H9 (cell line): Measurements from ENCODE around the gene RPS10. TPM values are rescaled to one million over a fixed set of nuclear protein-coding genes. Genes with fewer than 3 reads are reported as not detected.

ENCODE experiments used
- DNase-seq: peaks from one replicate; pipeline ENCODE4 v3.0.0-alpha.2; 2017
- H2AFZ ChIP-seq: one replicate; pipeline ENCODE4 v1.6.1; 2013; ENCODE audit warnings: mild to moderate bottlenecking, low read length, control low read depth, moderate library complexity
- H2AK5ac ChIP-seq: 2 replicates; pipeline ENCODE4 v1.6.1; 2013; ENCODE audit warnings: low read length, control low read depth, mixed read lengths; ENCODE audit not compliant: insufficient read length
- H2BK120ac ChIP-seq: one replicate; pipeline ENCODE4 v1.6.1; 2013; ENCODE audit warnings: low read depth, mild to moderate bottlenecking, low read length, control low read depth, inconsistent platforms; ENCODE audit not compliant: poor library complexity, severe bottlenecking
- H2BK12ac ChIP-seq: 2 replicates; pipeline ENCODE4 v1.6.1; 2013; ENCODE audit warnings: low read length, control low read depth, mixed read lengths, low read depth; ENCODE audit not compliant: insufficient read length
- H2BK15ac ChIP-seq: 2 replicates; pipeline ENCODE4 v1.6.1; 2013; ENCODE audit warnings: low read depth, low read length, control low read depth
- H2BK20ac ChIP-seq: one replicate; pipeline ENCODE4 v1.6.1; 2013; ENCODE audit warnings: low read depth, mild to moderate bottlenecking, low read length, control low read depth, inconsistent platforms; ENCODE audit not compliant: poor library complexity, severe bottlenecking
- H2BK5ac ChIP-seq: 2 replicates; pipeline ENCODE4 v1.6.1; 2013; ENCODE audit warnings: low read length, control low read depth, mixed read lengths; ENCODE audit not compliant: insufficient read length
- H3K14ac ChIP-seq: 2 replicates; pipeline ENCODE4 v1.6.1; 2013; ENCODE audit warnings: low read length, control low read depth; ENCODE audit not compliant: insufficient read depth
- H3K18ac ChIP-seq: 2 replicates; pipeline ENCODE4 v1.6.1; 2013; ENCODE audit warnings: low read depth, mild to moderate bottlenecking, mixed read lengths, low read length, control low read depth; ENCODE audit not compliant: insufficient read length
- H3K23ac ChIP-seq: 2 replicates; pipeline ENCODE4 v1.6.1; 2013; ENCODE audit warnings: low read length, control low read depth, mixed read lengths, low read depth; ENCODE audit not compliant: insufficient read length
- H3K23me2 ChIP-seq: 2 replicates; pipeline ENCODE4 v1.6.1; 2013; ENCODE audit warnings: low read depth, mild to moderate bottlenecking, mixed read lengths, low read length, control low read depth; ENCODE audit not compliant: insufficient read length, poor library complexity, severe bottlenecking
- H3K27ac ChIP-seq: 2 replicates; pipeline ENCODE4 v1.5.1; 2013; ENCODE audit warnings: low read length, control low read depth, mixed read lengths, low read depth; ENCODE audit not compliant: insufficient read length
- H3K27me3 ChIP-seq: 2 replicates; pipeline ENCODE4 v1.6.1; 2013; ENCODE audit warnings: low read length, control low read depth, inconsistent platforms; ENCODE audit not compliant: insufficient read depth
- H3K4ac ChIP-seq: 2 replicates; pipeline ENCODE4 v1.6.1; 2013; ENCODE audit warnings: low read depth, mild to moderate bottlenecking, control low read depth, inconsistent platforms, low read length, moderate library complexity
- H3K4me1 ChIP-seq: 2 replicates; pipeline ENCODE4 v1.6.1; 2013; ENCODE audit warnings: low read length, control low read depth, inconsistent platforms; ENCODE audit not compliant: insufficient read depth
- H3K4me2 ChIP-seq: 2 replicates; pipeline ENCODE4 v1.6.1; 2013; ENCODE audit warnings: low read length, control low read depth, mixed read lengths; ENCODE audit not compliant: insufficient read length, insufficient read depth
- H3K56ac ChIP-seq: 2 replicates; pipeline ENCODE4 v1.6.1; 2013; ENCODE audit warnings: low read depth, mild to moderate bottlenecking, mixed read lengths, low read length, control low read depth; ENCODE audit not compliant: insufficient read length
- H3K79me1 ChIP-seq: 2 replicates; pipeline ENCODE4 v1.6.1; 2013; ENCODE audit warnings: low read depth, mild to moderate bottlenecking, moderate library complexity, low read length, control low read depth, inconsistent platforms; ENCODE audit not compliant: insufficient read depth, poor library complexity, severe bottlenecking
- H3K79me2 ChIP-seq: 2 replicates; pipeline ENCODE4 v1.6.1; 2013; ENCODE audit warnings: low read length, control low read depth, inconsistent platforms; ENCODE audit not compliant: insufficient read depth
- H3K9ac ChIP-seq: 2 replicates; pipeline ENCODE4 v1.6.1; 2013; ENCODE audit warnings: low read length, control low read depth, mixed read lengths; ENCODE audit not compliant: insufficient read length; ENCODE audit errors: extremely low read depth
- H3K9me3 ChIP-seq: one replicate; pipeline ENCODE4 v1.6.1; 2013; ENCODE audit warnings: low read depth, low read length, inconsistent platforms; ENCODE audit not compliant: control insufficient read depth
- H3T11ph ChIP-seq: one replicate; pipeline ENCODE4 v1.6.1; 2013; ENCODE audit warnings: mild to moderate bottlenecking, low read length, control low read depth, inconsistent platforms
- H4K20me1 ChIP-seq: one replicate; pipeline ENCODE4 v1.6.1; 2013; ENCODE audit not compliant: control insufficient read depth, insufficient read length, insufficient read depth
- H4K5ac ChIP-seq: 2 replicates; pipeline ENCODE4 v1.6.1; 2013; ENCODE audit warnings: low read depth, mild to moderate bottlenecking, mixed read lengths, low read length, control low read depth; ENCODE audit not compliant: insufficient read length
- H4K8ac ChIP-seq: replicated peaks from 2 replicates; pipeline ENCODE4 v1.6.1; 2013; ENCODE audit warnings: low read length, control low read depth, mixed read lengths, low read depth; ENCODE audit not compliant: insufficient read length
- H4K91ac ChIP-seq: 2 replicates; pipeline ENCODE4 v1.6.1; 2013; ENCODE audit warnings: low read depth, mild to moderate bottlenecking, moderate library complexity, mixed read lengths, low read length, control low read depth; ENCODE audit not compliant: insufficient read length
- H3K27ac Mint-ChIP-seq, 3 experiments: 2 replicates in 2 of 3; 3 replicates in 1 of 3; pipeline ENCODE4 v1.8.0; 2020 to 2021; ENCODE audit warnings: mixed read lengths in 3 of 3, mild to moderate bottlenecking in 1 of 3, moderate library complexity in 1 of 3
- H3K27me3 Mint-ChIP-seq: 2 replicates; pipeline ENCODE4 v1.8.0; 2021; ENCODE audit warnings: low read depth, mild to moderate bottlenecking, moderate library complexity, mixed read lengths
- H3K36me3 Mint-ChIP-seq, 3 experiments: 2 replicates in 2 of 3; 3 replicates in 1 of 3; pipeline ENCODE4 v1.8.0; 2020 to 2021; ENCODE audit warnings: low read depth in 3 of 3, mixed read lengths in 3 of 3; ENCODE audit not compliant: insufficient read depth in 1 of 3
- H3K4me1 Mint-ChIP-seq, 2 experiments: 2 replicates each; pipeline ENCODE4 v1.8.0; 2020; ENCODE audit warnings: mixed read lengths in 2 of 2
- H3K4me3 Mint-ChIP-seq, 2 experiments: 2 replicates in 1 of 2; 3 replicates in 1 of 2; pipeline ENCODE4 v1.8.0; 2020 to 2021; ENCODE audit warnings: mild to moderate bottlenecking in 2 of 2, mixed read lengths in 2 of 2, moderate library complexity in 1 of 2
- H3K9me3 Mint-ChIP-seq, 2 experiments: 2 replicates in 1 of 2; 3 replicates in 1 of 2; pipeline ENCODE4 v1.8.0; 2020; ENCODE audit warnings: mild to moderate bottlenecking in 2 of 2, mixed read lengths in 2 of 2, moderate library complexity in 1 of 2
- CTCF ChIP-seq: fragments of 200-600 bp; sonication (generic); conservative IDR thresholded peaks from 3 replicates; pipeline ENCODE4 v1.8.0; 2021; ENCODE audit warnings: antibody characterized with exemption, mild to moderate bottlenecking
- WGBS: extraction: QIAGEN DNeasy Blood & Tissue Kit; methylation state at CpG from one replicate; pipeline ENCODE4 v1.1.7; 2013; ENCODE audit warnings: missing lambda C conversion rate, low lambda C conversion rate, mixed read lengths; ENCODE audit not compliant: insufficient read length; ENCODE audit errors: extremely low coverage; 5-methylcytosine and 5-hydroxymethylcytosine counted together
- total RNA-seq: library from RNA; stranded (reverse); gene quantifications from 2 replicates; pipeline ENCODE4 v1.2.1, GENCODE V29; 2021

The RPS10 gene
- total RNA-seq, 1 experiment from 2014 or later = 2,330 TPM

- no CpG with 5 or more reads among the region's 3 CpGs for WGBS
- Mint-ChIP-seq H3K9me3 (no peaks in the 10 kb centered on the region), H3K36me3 (peaks cover 3 to 9% (median 5%) of the 10 kb centered on the region in 3 experiments; a peak in 4 of 7 replicates), H3K27ac (no peak overlapping the region), H3K4me1 (peaks cover 5 to 7% of the 10 kb centered on the region in 2 experiments), H3K27me3 (no peaks in the 10 kb centered on the region), H3K4me3 (no peak overlapping the region)
- Histone ChIP-seq H3K9me3 (no peaks in the 10 kb centered on the region), H2BK5ac (no peak overlapping the region), H3K27me3 (no peaks in the 10 kb centered on the region), H3K23me2 (no peaks in the 10 kb centered on the region), H3T11ph (no peak overlapping the region), H3K4me1 (no peaks in the 10 kb centered on the region), H4K5ac (no peak overlapping the region), H4K8ac (no peak overlapping the region), H2BK15ac (no peak overlapping the region), H2AK5ac (no peak overlapping the region), H3K79me2 (peaks cover 4% of the 10 kb centered on the region; the same call in 1 of the 2 replicates), H3K79me1 (peaks cover 13% of the 10 kb centered on the region), H4K20me1 (no peaks in the 10 kb centered on the region), H2BK120ac (no peak overlapping the region), H3K27ac (no peak overlapping the region), H3K4me2 (no peak overlapping the region), H2AFZ (no peak overlapping the region), H3K4ac (no peak overlapping the region), H2BK20ac (no peak overlapping the region), H3K9ac (no peak overlapping the region), H3K18ac (no peak overlapping the region), H3K14ac (no peak overlapping the region), H3K56ac (no peak overlapping the region), H2BK12ac (no peak overlapping the region), H3K23ac (no peak overlapping the region), H4K91ac (no peak overlapping the region)
- DNase-seq = no peak
- no peak for TF ChIP-seq CTCF
Observed at GRCh38 chr6:34374069-34374468, 51.8 kb downstream of the RPS10 start.
